Activated CD4-positive, alpha-beta T cell treated with anti-CD3 and anti-CD28 coated beads, Interleukin-2, amount 10 ng/mL, durations not matched to agents 24 days and 14 days (primary cell): Measurements from ENCODE around the gene ZNF689. TPM values are rescaled to one million over a fixed set of nuclear protein-coding genes. Genes with fewer than 3 reads are reported as not detected.
A peak's percentile ranks its signal among the peaks of the same experiment; 100 is the strongest.

Experiments used
- DNase-seq: peaks from one replicate; pipeline ENCODE4 v3.0.0; 2022
- H3K27ac Mint-ChIP-seq: one replicate; pipeline ENCODE4 v1.8.0; 2022; ENCODE audit warnings: mild to moderate bottlenecking, mixed read lengths
- H3K27me3 Mint-ChIP-seq: one replicate; pipeline ENCODE4 v1.8.0; 2022; ENCODE audit warnings: mixed read lengths
- H3K36me3 Mint-ChIP-seq: one replicate; pipeline ENCODE4 v1.8.0; 2022; ENCODE audit warnings: low read depth, mild to moderate bottlenecking, mixed read lengths
- H3K4me1 Mint-ChIP-seq: one replicate; pipeline ENCODE4 v1.8.0; 2021; ENCODE audit warnings: mixed read lengths
- H3K4me3 Mint-ChIP-seq: one replicate; pipeline ENCODE4 v1.8.0; 2022; ENCODE audit warnings: mild to moderate bottlenecking, moderate library complexity, mixed read lengths
- H3K9me3 Mint-ChIP-seq: one replicate; pipeline ENCODE4 v1.8.0; 2021; ENCODE audit warnings: mixed read lengths
- intact Hi-C: fragments of 100-400 bp; cut with micrococcal nuclease; formaldehyde crosslinking; loops from one replicate; pipeline ENCODE4 v1.15.1; 2023
- total RNA-seq: library from RNA; stranded (reverse); gene quantifications from 2 replicates; pipeline ENCODE4 v1.2.3, GENCODE V29; 2022

ZNF689 gene
- total RNA-seq: 14.0 and 14.6 TPM in 2 replicates

- peaks cover 24% of the 10 kb centered on the region for H3K4me1 Mint-ChIP-seq
- H3K27me3 Mint-ChIP-seq: no peaks in the 10 kb centered on the region
- H3K36me3 Mint-ChIP-seq: peaks cover 26% of the 10 kb centered on the region
Measured at GRCh38 chr16:30609926-30610839, at the start of gene ZNF689. TSS of gene ZNF689 (minus strand) at chr16:30610389. CDS start at chr16:30610041, 348 bp downstream.

GRCh38 chr16:30658731-30659506 is 48.7 kb upstream of the ZNF689 start:
- Mint-ChIP-seq H3K4me3 (peak overlapping the region; percentile 94), H3K27me3 (no peaks in the 10 kb centered on the region), H3K36me3 (peaks cover 69% of the 10 kb centered on the region), H3K9me3 (no peaks in the 10 kb centered on the region), H3K4me1 (peaks cover 45% of the 10 kb centered on the region), H3K27ac (peak overlapping the region; percentile 100)
- no peak for DNase-seq
- intact Hi-C loops: loop anchor here (1.0 to 10.0 kb wide), 15 partner anchors 9 to 1216 kb away; partner anchors contain the start of genes CFAP119, HIRIP3, INO80E and PHKG2

More at GRCh38 chr16:30609926-30610839, at the start of gene ZNF689:
- intact Hi-C loops: loop anchor here (1.0 to 2.0 kb wide), 2 partner anchors 41 to 75 kb away; partner anchors contain the start of gene PRR14
- DNase-seq: peak; percentile 99
- Mint-ChIP-seq H3K9me3 (no peaks in the 10 kb centered on the region), H3K27ac (peak within 1 kb of the TSS; percentile 97), H3K4me3 (peak within 1 kb of the TSS; percentile 94)

GRCh38 chr16:30657866-30658730 is 47.9 kb upstream of the ZNF689 start, which contains the start of gene FBRS:
TSS of gene FBRS (plus strand) at chr16:30658431. CDS start at chr16:30659519, 1,088 bp downstream.
- peaks cover 62% of the 10 kb centered on the region for H3K36me3 Mint-ChIP-seq
- H3K4me3 Mint-ChIP-seq: peak within 1 kb of the TSS; percentile 94

GRCh38 chr16:30656974-30657865 is 47.0 kb upstream of the ZNF689 start:
- no peak for DNase-seq
- Mint-ChIP-seq H3K4me1 (peaks cover 46% of the 10 kb centered on the region), H3K36me3 (peaks cover 64% of the 10 kb centered on the region), H3K27me3 (no peaks in the 10 kb centered on the region), H3K9me3 (no peaks in the 10 kb centered on the region), H3K4me3 (peak overlapping the region; percentile 81), H3K27ac (peak overlapping the region; percentile 100)
- intact Hi-C loops: loop anchor here (5.0 to 10.0 kb wide), 6 partner anchors 88 to 1218 kb away; partner anchors contain the start of genes CFAP119, HIRIP3, INO80E and PHKG2

More at GRCh38 chr16:30657866-30658730, 47.9 kb upstream of the ZNF689 start, which contains the start of gene FBRS:
- Mint-ChIP-seq H3K27me3 (no peaks in the 10 kb centered on the region), H3K4me1 (peaks cover 38% of the 10 kb centered on the region), H3K9me3 (no peaks in the 10 kb centered on the region), H3K27ac (peak within 1 kb of the TSS; percentile 100)
- peak; percentile 100 for DNase-seq
- intact Hi-C loops: loop anchor here (1.0 to 10.0 kb wide), 15 partner anchors 8 to 1217 kb away; partner anchors contain the start of genes CFAP119, HIRIP3, INO80E and PHKG2

GRCh38 chr16:30656388-30656787 is 46.2 kb upstream of the ZNF689 start:
- H3K9me3 Mint-ChIP-seq: no peaks in the 10 kb centered on the region
- H3K27ac Mint-ChIP-seq: peak overlapping the region; percentile 73
- H3K36me3 Mint-ChIP-seq: peaks cover 60% of the 10 kb centered on the region
- no peak for DNase-seq
- H3K27me3 Mint-ChIP-seq: no peaks in the 10 kb centered on the region
- H3K4me3 Mint-ChIP-seq: peak overlapping the region; percentile 62
- H3K4me1 Mint-ChIP-seq: peaks cover 43% of the 10 kb centered on the region
- intact Hi-C loops: loop anchor here (5.0 to 10.0 kb wide), 6 partner anchors 88 to 1218 kb away; partner anchors contain the start of genes CFAP119, HIRIP3, INO80E and PHKG2

GRCh38 chr16:30655815-30656347 is 45.7 kb upstream of the ZNF689 start:
- H3K27me3 Mint-ChIP-seq: no peaks in the 10 kb centered on the region
- peak overlapping the region; percentile 51 for H3K27ac Mint-ChIP-seq
- peaks cover 40% of the 10 kb centered on the region for H3K4me1 Mint-ChIP-seq
- DNase-seq: no peak
- intact Hi-C loops: loop anchor here (5.0 to 10.0 kb wide), 6 partner anchors 89 to 1219 kb away; partner anchors contain the start of genes CFAP119, HIRIP3, INO80E and PHKG2
- H3K9me3 Mint-ChIP-seq: no peaks in the 10 kb centered on the region
- H3K36me3 Mint-ChIP-seq: peaks cover 55% of the 10 kb centered on the region
- H3K4me3 Mint-ChIP-seq: no peak overlapping the region

- no peaks in the 10 kb centered on the region for H3K27me3 Mint-ChIP-seq
- H3K4me1 Mint-ChIP-seq: peaks cover 42% of the 10 kb centered on the region
- intact Hi-C loops: loop anchor here (5.0 to 10.0 kb wide), 6 partner anchors 90 to 1220 kb away; partner anchors contain the start of genes CFAP119, HIRIP3, INO80E and PHKG2
- H3K9me3 Mint-ChIP-seq: no peaks in the 10 kb centered on the region
- DNase-seq: no peak
- H3K36me3 Mint-ChIP-seq: peaks cover 49% of the 10 kb centered on the region
- H3K27ac Mint-ChIP-seq: no peak overlapping the region
- H3K4me3 Mint-ChIP-seq: no peak overlapping the region
Measured at GRCh38 chr16:30654856-30655255, 44.7 kb upstream of the ZNF689 start.

GRCh38 chr16:30652718-30653117 is 42.5 kb upstream of the ZNF689 start:
- peak overlapping the region; percentile 91 for H3K27ac Mint-ChIP-seq
- no peaks in the 10 kb centered on the region for H3K27me3 Mint-ChIP-seq
- H3K4me1 Mint-ChIP-seq: peaks cover 44% of the 10 kb centered on the region
- peak; percentile 64 for DNase-seq
- intact Hi-C loops: loop anchor here (10.0 kb wide), 3 partner anchors 92 to 1222 kb away; partner anchors contain the start of genes HIRIP3, INO80E, PHKG2 and ZNF267
- H3K4me3 Mint-ChIP-seq: peak overlapping the region; percentile 95
- H3K36me3 Mint-ChIP-seq: peaks cover 46% of the 10 kb centered on the region
- no peaks in the 10 kb centered on the region for H3K9me3 Mint-ChIP-seq

GRCh38 chr16:30652005-30652296 is 41.8 kb upstream of the ZNF689 start:
- Mint-ChIP-seq H3K9me3 (no peaks in the 10 kb centered on the region), H3K4me1 (peaks cover 36% of the 10 kb centered on the region), H3K36me3 (peaks cover 40% of the 10 kb centered on the region), H3K27ac (peak overlapping the region; percentile 91), H3K27me3 (no peaks in the 10 kb centered on the region), H3K4me3 (peak overlapping the region; percentile 95)
- DNase-seq: no peak
- intact Hi-C loops: loop anchor here (10.0 kb wide), 3 partner anchors 93 to 1223 kb away; partner anchors contain the start of genes HIRIP3, INO80E, PHKG2 and ZNF267

GRCh38 chr16:30651124-30652004 is 41.2 kb upstream of the ZNF689 start:
- no peaks in the 10 kb centered on the region for H3K27me3 Mint-ChIP-seq
- H3K9me3 Mint-ChIP-seq: no peaks in the 10 kb centered on the region
- peaks cover 30% of the 10 kb centered on the region for H3K4me1 Mint-ChIP-seq
- peak overlapping the region; percentile 95 for H3K4me3 Mint-ChIP-seq
- peaks cover 36% of the 10 kb centered on the region for H3K36me3 Mint-ChIP-seq
- DNase-seq: peak; percentile 94
- H3K27ac Mint-ChIP-seq: peak overlapping the region; percentile 92
- intact Hi-C loops: loop anchor here (2.0 to 10.0 kb wide), 8 partner anchors 41 to 1223 kb away; partner anchors contain the start of genes FBXL19, HIRIP3, INO80E and PHKG2
